Natural killer cell (primary cell): ENCODE results near the gene ZNF33B. TPM values are rescaled to one million over a fixed set of nuclear protein-coding genes. Genes with fewer than 3 reads are reported as not detected.

ENCODE experiments used
- ATAC-seq, 3 donors: fragments of 150-1000 bp in 2 of 3; fragments of 200-7000 bp in 1 of 3; cut with Tn5 transposase; 1 replicate in 1 of 3; 2 replicates in 2 of 3; pipeline ENCODE4 v1.10.0; 2021; ENCODE audit warnings: mild to moderate bottlenecking in 2 of 3, moderate library complexity in 2 of 3
- DNase-seq, 2 donors: peaks; one replicate each; pipeline versions ENCODE4 v3.0.0 to v3.0.0-alpha.2; 2013 to 2021; ENCODE audit warnings: mixed read lengths in 1 of 2
- H3K27ac ChIP-seq: one replicate; pipeline ENCODE4 v1.5.1; 2013; ENCODE audit warnings: mild to moderate bottlenecking, low read length
- H3K27me3 ChIP-seq: one replicate; pipeline ENCODE4 v1.6.1; 2013; ENCODE audit warnings: low read length; ENCODE audit not compliant: control insufficient read depth, insufficient read depth
- H3K36me3 ChIP-seq: one replicate; pipeline ENCODE4 v1.6.1; 2013; ENCODE audit warnings: low read length; ENCODE audit not compliant: control insufficient read depth, insufficient read depth
- H3K4me1 ChIP-seq: one replicate; pipeline ENCODE4 v1.6.1; 2013; ENCODE audit warnings: low read length; ENCODE audit not compliant: control insufficient read depth, insufficient read depth
- H3K4me3 ChIP-seq: one replicate; pipeline ENCODE4 v1.5.1; 2013; ENCODE audit warnings: low read length
- H3K9me3 ChIP-seq: one replicate; pipeline ENCODE4 v1.6.1; 2013; ENCODE audit warnings: low read length; ENCODE audit not compliant: control insufficient read depth, insufficient read depth
- H3K27ac Mint-ChIP-seq, 2 donors: one replicate each; pipeline ENCODE4 v1.8.0; 2022; ENCODE audit warnings: mild to moderate bottlenecking in 2 of 2, mixed read lengths in 2 of 2, moderate library complexity in 1 of 2
- H3K27me3 Mint-ChIP-seq, 2 donors: one replicate each; pipeline ENCODE4 v1.8.0; 2022; ENCODE audit warnings: low read depth in 2 of 2, mixed read lengths in 2 of 2
- H3K36me3 Mint-ChIP-seq: one replicate; pipeline ENCODE4 v1.8.0; 2022; ENCODE audit warnings: mixed read lengths
- H3K4me1 Mint-ChIP-seq, 2 donors: one replicate each; pipeline ENCODE4 v1.8.0; 2022; ENCODE audit warnings: mixed read lengths in 2 of 2
- H3K4me3 Mint-ChIP-seq: one replicate; pipeline ENCODE4 v1.8.0; 2022; ENCODE audit warnings: mild to moderate bottlenecking, moderate library complexity, mixed read lengths
- H3K9me3 Mint-ChIP-seq, 2 donors: one replicate each; pipeline ENCODE4 v1.8.0; 2022; ENCODE audit warnings: mixed read lengths in 2 of 2
- WGBS: methylation state at CpG from one replicate; pipeline ENCODE4 v1.1.7; 2013; ENCODE audit warnings: missing lambda C conversion rate; ENCODE audit not compliant: insufficient coverage; 5-methylcytosine and 5-hydroxymethylcytosine counted together
- intact Hi-C: fragments of 100-400 bp; cut with micrococcal nuclease; formaldehyde crosslinking; loops from one replicate; pipeline ENCODE4 v1.14.2; 2022
- total RNA-seq, 4 donors: library from RNA; stranded (reverse); fragments of 120-200 nt in 1 of 4; gene quantifications; one replicate each; pipeline versions ENCODE4 v1.2.3 to v1.2.4, GENCODE V29; 2013 to 2022
- TF ChIP-seq, protein P1 (sequence below): fragments of 200-600 bp; IDR thresholded peaks from one replicate; pipeline ENCODE4 v1.8.0; 2022; ENCODE audit warnings: antibody characterized with exemption

Gene ZNF33B
- total RNA-seq, 3 donors from 2014 or later (not counting 1 experiment from before 2014, with no cell fraction given), result 14.8 to 25.6 (median 17.8) TPM

DNA sequence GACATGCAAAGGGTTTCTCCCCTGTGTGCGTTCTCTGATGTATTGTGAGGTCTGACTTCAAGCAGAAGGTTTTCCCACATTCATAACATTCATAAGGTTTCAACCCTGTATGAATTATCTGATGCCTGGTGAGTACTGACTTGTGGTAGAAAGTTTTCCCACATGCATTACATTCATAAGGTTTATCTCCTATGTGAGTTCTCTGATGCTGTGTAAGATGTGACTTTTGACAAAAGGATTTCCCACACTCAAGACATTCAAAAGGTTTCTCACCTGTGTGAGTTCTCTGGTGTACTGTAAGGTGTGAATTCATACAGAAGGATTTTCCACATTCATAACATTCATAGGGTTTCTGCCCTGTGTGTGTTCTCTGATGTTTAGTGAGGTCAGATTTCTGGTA lies 45.1 kb downstream of the ZNF33B start:
- no peaks in the 10 kb centered on the region for H3K4me1 Mint-ChIP-seq
- H3K36me3 Mint-ChIP-seq, result peaks cover 61% of the 10 kb centered on the region
- no peak overlapping the region for H3K4me3 Mint-ChIP-seq
- H3K4me1 ChIP-seq, result no peaks in the 10 kb centered on the region
- no peaks in the 10 kb centered on the region for H3K27me3 Mint-ChIP-seq
- H3K9me3 Mint-ChIP-seq, result peaks cover 22 to 32% of the 10 kb centered on the region in 2 donors
- no peak for ATAC-seq
- DNase-seq, result no peak
- H3K4me3 ChIP-seq, result no peak overlapping the region
- H3K27ac Mint-ChIP-seq, result no peak overlapping the region
- intact Hi-C loops, result no loop called here
- H3K27me3 ChIP-seq, result no peaks in the 10 kb centered on the region
- TF ChIP-seq, protein P1, sequence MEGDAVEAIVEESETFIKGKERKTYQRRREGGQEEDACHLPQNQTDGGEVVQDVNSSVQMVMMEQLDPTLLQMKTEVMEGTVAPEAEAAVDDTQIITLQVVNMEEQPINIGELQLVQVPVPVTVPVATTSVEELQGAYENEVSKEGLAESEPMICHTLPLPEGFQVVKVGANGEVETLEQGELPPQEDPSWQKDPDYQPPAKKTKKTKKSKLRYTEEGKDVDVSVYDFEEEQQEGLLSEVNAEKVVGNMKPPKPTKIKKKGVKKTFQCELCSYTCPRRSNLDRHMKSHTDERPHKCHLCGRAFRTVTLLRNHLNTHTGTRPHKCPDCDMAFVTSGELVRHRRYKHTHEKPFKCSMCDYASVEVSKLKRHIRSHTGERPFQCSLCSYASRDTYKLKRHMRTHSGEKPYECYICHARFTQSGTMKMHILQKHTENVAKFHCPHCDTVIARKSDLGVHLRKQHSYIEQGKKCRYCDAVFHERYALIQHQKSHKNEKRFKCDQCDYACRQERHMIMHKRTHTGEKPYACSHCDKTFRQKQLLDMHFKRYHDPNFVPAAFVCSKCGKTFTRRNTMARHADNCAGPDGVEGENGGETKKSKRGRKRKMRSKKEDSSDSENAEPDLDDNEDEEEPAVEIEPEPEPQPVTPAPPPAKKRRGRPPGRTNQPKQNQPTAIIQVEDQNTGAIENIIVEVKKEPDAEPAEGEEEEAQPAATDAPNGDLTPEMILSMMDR, result no peak
- no CpG with 5 or more reads among the region's 1 CpG for WGBS
- H3K9me3 ChIP-seq, result peaks cover 21% of the 10 kb centered on the region
- H3K36me3 ChIP-seq, result peaks cover 54% of the 10 kb centered on the region
- no peak overlapping the region for H3K27ac ChIP-seq

DNA sequence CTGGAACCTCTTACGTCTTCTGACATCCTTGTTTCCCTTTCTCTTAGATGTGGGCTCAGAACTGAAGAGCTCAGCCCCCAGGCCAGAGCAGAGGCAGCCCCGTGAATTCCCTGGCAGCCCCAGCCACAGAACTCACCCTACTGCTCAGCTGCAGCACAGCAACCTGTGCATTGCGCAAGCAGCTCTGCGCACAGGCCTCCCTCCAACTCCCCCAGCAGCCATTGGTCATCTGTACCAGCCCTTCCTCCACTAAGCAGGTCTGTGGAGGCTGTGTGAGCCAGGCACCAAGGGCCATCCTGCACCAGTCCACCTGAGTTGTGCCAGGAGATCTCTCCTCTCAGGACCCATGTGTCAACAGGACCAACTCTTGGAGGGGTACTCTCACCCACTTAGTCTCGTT lies 54.5 kb downstream of the ZNF33B start:
- H3K27ac ChIP-seq, result no peak overlapping the region
- H3K4me1 ChIP-seq, result no peaks in the 10 kb centered on the region
- peaks cover 14% of the 10 kb centered on the region for H3K36me3 ChIP-seq
- no peak overlapping the region for H3K4me3 ChIP-seq
- DNase-seq (no peak), ATAC-seq (peak in 1 of 3 donors; percentile 30)
- peaks cover 11% of the 10 kb centered on the region for H3K36me3 Mint-ChIP-seq
- H3K4me3 Mint-ChIP-seq, result no peak overlapping the region
- H3K27ac Mint-ChIP-seq, result no peak overlapping the region
- intact Hi-C loops, result no loop called here
- TF ChIP-seq, protein P1, result no peak
- peaks cover 23% of the 10 kb centered on the region for H3K9me3 ChIP-seq
- H3K9me3 Mint-ChIP-seq, result peaks cover 0 to 15% of the 10 kb centered on the region in 2 donors
- 97% methylated on average over 5 of the region's 5 CpGs for WGBS
- no peaks in the 10 kb centered on the region for H3K27me3 ChIP-seq
- no peaks in the 10 kb centered on the region for H3K27me3 Mint-ChIP-seq
- H3K4me1 Mint-ChIP-seq, result no peaks in the 10 kb centered on the region

DNA sequence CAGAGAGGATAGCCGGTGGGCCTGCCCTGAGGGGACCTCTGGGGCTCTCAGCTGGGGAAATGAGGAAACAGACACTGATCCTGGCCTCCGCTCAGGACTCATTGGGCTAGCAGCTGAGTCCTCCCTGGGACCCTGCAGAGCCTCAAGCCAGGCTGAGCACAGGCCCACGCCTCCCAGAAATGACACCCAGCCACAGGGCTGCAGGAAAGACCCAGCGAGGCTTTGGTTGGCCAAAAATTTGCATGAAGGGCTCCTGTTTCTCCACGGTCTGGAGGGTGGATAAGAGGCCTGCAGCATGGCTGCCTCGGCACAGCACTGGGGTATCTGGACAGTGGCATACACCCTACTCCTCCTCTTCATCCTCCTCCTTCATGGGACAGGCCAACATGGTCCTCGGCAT lies 60.4 kb downstream of the ZNF33B start:
- H3K4me1 Mint-ChIP-seq, result peaks cover 0 to 5% of the 10 kb centered on the region in 2 donors
- Histone ChIP-seq H3K4me1 (no peaks in the 10 kb centered on the region), H3K36me3 (no peaks in the 10 kb centered on the region), H3K9me3 (peaks cover 2% of the 10 kb centered on the region), H3K4me3 (no peak overlapping the region), H3K27ac (no peak overlapping the region), H3K27me3 (no peaks in the 10 kb centered on the region)
- TF ChIP-seq, protein P1, result no peak
- H3K27ac Mint-ChIP-seq, result no peak overlapping the region
- peaks cover 0 to 6% of the 10 kb centered on the region in 2 donors for H3K27me3 Mint-ChIP-seq
- H3K9me3 Mint-ChIP-seq, result peaks cover 0 to 4% of the 10 kb centered on the region in 2 donors
- no peaks in the 10 kb centered on the region for H3K36me3 Mint-ChIP-seq
- H3K4me3 Mint-ChIP-seq, result no peak overlapping the region
- ATAC-seq (no peak), DNase-seq (no peak)
- intact Hi-C loops, result no loop called here
- WGBS, result 82% methylated on average over 7 of the region's 7 CpGs

- H3K27me3 ChIP-seq, result no peaks in the 10 kb centered on the region
- Mint-ChIP-seq H3K4me1 (peaks cover 0 to 5% of the 10 kb centered on the region in 2 donors), H3K27ac (no peak overlapping the region), H3K36me3 (no peaks in the 10 kb centered on the region), H3K27me3 (peaks cover 0 to 9% of the 10 kb centered on the region in 2 donors), H3K4me3 (no peak overlapping the region), H3K9me3 (no peaks in the 10 kb centered on the region)
- no peaks in the 10 kb centered on the region for H3K4me1 ChIP-seq
- ATAC-seq, result no peak
- H3K27ac ChIP-seq, result no peak overlapping the region
- intact Hi-C loops, result no loop called here
- no peak overlapping the region for H3K4me3 ChIP-seq
- no peaks in the 10 kb centered on the region for H3K36me3 ChIP-seq
- H3K9me3 ChIP-seq, result no peaks in the 10 kb centered on the region
- TF ChIP-seq, protein P1, result no peak
- no peak for DNase-seq
- 94% methylated on average over 2 of the region's 4 CpGs for WGBS
Measured at GRCh38 chr10:42576338-42576737, 62.0 kb downstream of the ZNF33B start.
